ENCODE measurements around the gene VTI1B. TPM values are rescaled to one million over a fixed set of nuclear protein-coding genes. Genes with fewer than 3 reads are reported as not detected.
A peak's percentile ranks its signal among the peaks of the same experiment; 100 is the strongest.
"Not testable (repeated sequence)": the region's sequence is repeated elsewhere in the genome, so short reads cannot be mapped to it uniquely, and the experiment has no call there.

The VTI1B gene
- total RNA-seq, 1 donor from 2014 or later = 46.2 TPM

DNA sequence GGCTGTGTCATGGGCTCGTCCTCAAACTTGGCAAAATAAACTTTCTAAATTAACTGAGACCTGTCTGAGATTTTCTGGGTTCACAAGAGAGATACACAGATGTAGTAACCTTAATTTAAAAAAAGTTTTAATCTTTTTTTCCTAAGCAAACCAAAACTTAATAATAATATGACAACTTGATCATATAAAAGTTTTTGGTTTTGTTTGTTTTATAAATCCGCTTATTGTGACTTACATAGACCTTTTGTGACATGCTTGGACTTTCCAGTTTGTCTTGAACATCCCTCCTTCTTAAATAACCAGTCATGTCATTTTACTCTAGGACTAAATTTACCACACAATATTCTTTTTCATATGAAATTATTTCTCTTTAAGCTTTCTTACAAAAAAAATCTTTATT is 35.8 kb upstream of the VTI1B start:
- no peak overlapping the region for H3K4me3 ChIP-seq (ENCODE audit: low read depth, low read length)
- no peak for TF ChIP-seq CTCF (conservative IDR thresholded peaks at IDR 0.05; ENCODE audit: low read depth, low read length)
- no peak for DNase-seq (ENCODE audit: low read depth)

DNA sequence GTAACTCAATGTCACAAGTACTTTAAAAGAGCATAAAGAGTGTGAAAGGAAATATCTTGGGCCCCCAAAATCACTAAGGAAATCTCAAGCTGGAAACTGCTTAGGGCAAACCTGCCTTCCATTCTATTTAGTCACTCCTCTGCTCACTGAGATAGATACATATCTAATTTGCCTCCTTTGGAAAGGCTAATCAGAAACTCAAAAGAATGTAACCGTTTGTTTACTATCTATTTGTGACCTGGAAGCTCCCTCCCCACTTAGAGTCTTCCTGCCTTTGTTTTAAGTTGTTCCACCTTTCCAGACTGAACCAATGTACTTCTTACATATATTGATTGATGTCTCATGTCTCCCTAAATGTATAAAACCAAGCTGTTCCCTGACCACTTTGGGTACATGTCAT is 35.4 kb upstream of the VTI1B start:
- not testable (repeated sequence) for DNase-seq (ENCODE audit: low read depth); H3K4me3 ChIP-seq (ENCODE audit: low read depth, low read length)

- DNase-seq (ENCODE audit: low read depth); H3K4me3 ChIP-seq (ENCODE audit: low read depth, low read length): not testable (repeated sequence)
Observed at GRCh38 chr14:67709346-67709745, 34.9 kb upstream of the VTI1B start.

- TF ChIP-seq CTCF (conservative IDR thresholded peaks at IDR 0.05; ENCODE audit: low read depth, low read length) = no peak
- H3K4me3 ChIP-seq (ENCODE audit: low read depth, low read length) = no peak overlapping the region
- DNase-seq (ENCODE audit: low read depth) = no peak
Observed at GRCh38 chr14:67705211-67705610, 30.8 kb upstream of the VTI1B start.

DNA sequence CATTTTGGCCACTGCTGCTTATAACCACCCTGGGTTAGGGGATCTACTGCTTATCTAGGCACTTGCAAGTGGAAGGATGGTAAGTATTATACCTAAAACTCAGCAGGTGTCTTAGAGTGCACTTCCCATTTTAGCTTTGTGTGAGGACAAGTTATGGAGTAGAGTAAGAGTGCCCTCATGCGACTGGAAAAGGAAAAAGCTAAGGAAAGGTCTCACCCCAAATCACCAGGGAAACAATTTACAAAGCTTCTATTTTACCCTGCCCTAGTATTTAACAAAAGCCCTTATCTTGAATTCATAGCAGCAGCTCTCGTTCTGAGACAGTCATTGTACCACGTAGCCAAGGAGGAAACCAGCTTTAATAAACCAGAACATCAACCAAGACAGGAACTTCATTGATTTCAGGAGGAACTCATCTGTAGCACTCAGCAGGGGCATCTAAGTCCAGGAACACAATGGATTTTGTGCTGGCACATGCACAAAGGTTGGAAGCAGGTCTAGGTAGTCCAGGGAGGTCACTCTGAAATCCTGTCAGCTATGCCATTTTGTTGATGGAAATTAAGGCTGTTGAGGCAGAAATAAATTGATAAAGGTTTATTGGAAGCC is 30.2 kb upstream of the VTI1B start:
- peak; percentile 85 for TF ChIP-seq CTCF (conservative IDR thresholded peaks at IDR 0.05; ENCODE audit: low read depth, low read length)
- H3K4me3 ChIP-seq (ENCODE audit: low read depth, low read length) = no peak overlapping the region
- no peak for DNase-seq (ENCODE audit: low read depth)

GRCh38 chr14:67703997-67704396 is 29.6 kb upstream of the VTI1B start:
- no peak for TF ChIP-seq CTCF (conservative IDR thresholded peaks at IDR 0.05; ENCODE audit: low read depth, low read length)
- H3K4me3 ChIP-seq (ENCODE audit: low read depth, low read length) = no peak overlapping the region
- DNase-seq (ENCODE audit: low read depth) = no peak

DNA sequence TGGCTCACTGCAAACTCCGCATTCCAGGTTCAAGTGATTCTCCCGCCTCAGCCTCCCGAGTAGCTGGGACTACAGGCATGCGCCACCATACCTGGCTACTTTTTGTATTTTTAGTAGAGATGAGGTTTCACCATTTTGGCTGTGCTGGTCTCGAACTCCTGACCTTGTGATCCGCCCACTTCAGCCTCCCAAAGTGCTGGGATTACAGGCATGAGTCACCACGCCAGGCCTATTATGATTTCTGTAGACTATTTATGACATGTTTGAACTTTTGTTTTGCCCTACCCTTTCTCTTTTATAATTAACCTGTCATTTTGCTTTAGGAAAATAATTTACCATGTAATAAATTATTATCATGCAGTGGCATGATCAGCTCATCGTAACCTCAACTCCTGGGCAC is 27.1 kb upstream of the VTI1B start, which contains the start of gene RDH12:
Gene RDH12, plus strand, starts transcription at position 395 of the 400 bp plus-strand sequence. CDS start 20,757 bp downstream, outside the sequence.
- DNase-seq (ENCODE audit: low read depth); H3K4me3 ChIP-seq (ENCODE audit: low read depth, low read length): not testable (repeated sequence)

DNA sequence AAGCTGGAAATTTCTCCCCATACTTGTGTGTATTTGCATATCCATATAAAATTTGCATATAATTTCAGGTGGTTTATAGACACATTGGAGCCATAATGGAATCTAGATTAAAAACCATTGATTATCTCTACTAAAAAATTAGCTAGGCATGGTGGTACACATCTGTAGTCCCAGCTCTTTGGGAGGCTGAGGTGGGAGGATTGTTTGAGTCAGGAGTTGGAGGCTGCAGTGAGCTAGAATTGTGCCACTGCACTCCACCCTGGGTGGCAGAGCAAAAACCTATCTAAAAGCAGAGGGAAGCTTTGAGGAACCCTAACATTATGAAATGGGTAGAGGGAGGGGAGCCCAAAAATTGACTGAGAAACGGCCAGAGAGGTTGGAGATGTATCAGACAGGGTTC is 23.7 kb upstream of the VTI1B start:
- no peak for TF ChIP-seq CTCF (conservative IDR thresholded peaks at IDR 0.05; ENCODE audit: low read depth, low read length)
- no peak overlapping the region for H3K4me3 ChIP-seq (ENCODE audit: low read depth, low read length)
- DNase-seq (ENCODE audit: low read depth) = no peak

- DNase-seq (ENCODE audit: low read depth) = no peak
- TF ChIP-seq CTCF (conservative IDR thresholded peaks at IDR 0.05; ENCODE audit: low read depth, low read length) = no peak
- H3K4me3 ChIP-seq (ENCODE audit: low read depth, low read length) = no peak overlapping the region
Observed at GRCh38 chr14:67697006-67697405, 22.6 kb upstream of the VTI1B start.
